GM12891 (cell line): ENCODE measurements around the gene CXCL12.

Source experiments
- DNase-seq: peaks from one replicate; pipeline ENCODE4 v3.0.0; 2011; ENCODE audit warnings: low spot score; ENCODE audit not compliant: insufficient read length
- FAIRE-seq: peaks from 2 replicates; lab custom pipeline; 2011; peaks lifted over from hg19 to GRCh38; lab: Jason Lieb, UNC
- PAX5 ChIP-seq: IDR thresholded peaks from 2 replicates; pipeline ENCODE4 v1.6.1; 2011; ENCODE audit warnings: low read length, moderate library complexity, mild to moderate bottlenecking; ENCODE audit not compliant: insufficient read depth, severe bottlenecking
- POLR2A ChIP-seq: IDR thresholded peaks from 2 replicates; pipeline ENCODE4 v1.6.1; 2011; ENCODE audit warnings: low read depth, low read length, control low read depth
- POLR2AphosphoS5 ChIP-seq: IDR thresholded peaks from 2 replicates; pipeline ENCODE4 v1.6.1; 2011; ENCODE audit warnings: low read depth, low read length, control low read depth
- POU2F2 ChIP-seq: IDR thresholded peaks from 2 replicates; pipeline ENCODE4 v1.6.1; 2011; ENCODE audit warnings: low read depth, mild to moderate bottlenecking, control low read depth, low read length, moderate library complexity
- SPI1 ChIP-seq: IDR thresholded peaks from 2 replicates; pipeline ENCODE4 v1.6.1; 2011; ENCODE audit warnings: low read depth, low read length, control low read depth
- TAF1 ChIP-seq: IDR thresholded peaks from 2 replicates; pipeline ENCODE4 v1.6.1; 2011; ENCODE audit warnings: low read depth, low read length, control low read depth

The CXCL12 gene

GRCh38 chr10:44363716-44364115 lies 21.2 kb downstream of the CXCL12 start:
- no peak for TF ChIP-seq PAX5
- no peak for TF ChIP-seq POU2F2
- TF ChIP-seq POLR2AphosphoS5 = no peak
- no peak for TF ChIP-seq POLR2A
- no peak for TF ChIP-seq SPI1
- TF ChIP-seq TAF1 = no peak
- DNase-seq (no peak), FAIRE-seq (no peak)

GRCh38 chr10:44362866-44363711 lies 21.8 kb downstream of the CXCL12 start:
- TF ChIP-seq SPI1 (no peak), POLR2A (no peak), TAF1 (no peak), POLR2AphosphoS5 (no peak), POU2F2 (no peak), PAX5 (no peak)
- DNase-seq = no peak
- FAIRE-seq = no peak

GRCh38 chr10:44361109-44361508 lies 23.8 kb downstream of the CXCL12 start:
- no peak for FAIRE-seq
- DNase-seq = no peak
- no peak for TF ChIP-seq POLR2AphosphoS5
- TF ChIP-seq TAF1 = no peak

- DNase-seq (no peak), FAIRE-seq (no peak)
- no peak for TF ChIP-seq POLR2A
Measured at GRCh38 chr10:44358080-44358771, 26.7 kb downstream of the CXCL12 start.

GRCh38 chr10:44357023-44357540 lies 27.8 kb downstream of the CXCL12 start:
- TF ChIP-seq POU2F2 = no peak
- no peak for TF ChIP-seq SPI1
- no peak for TF ChIP-seq POLR2A
- no peak for TF ChIP-seq TAF1
- no peak for TF ChIP-seq PAX5
- TF ChIP-seq POLR2AphosphoS5 = no peak
- no peak for DNase-seq
- no peak for FAIRE-seq

GRCh38 chr10:44356139-44357022 lies 28.5 kb downstream of the CXCL12 start:
- no peak for DNase-seq
- TF ChIP-seq POU2F2 = no peak
- no peak for TF ChIP-seq TAF1
- no peak for TF ChIP-seq PAX5
- no peak for TF ChIP-seq POLR2A
- no peak for TF ChIP-seq POLR2AphosphoS5
- no peak for TF ChIP-seq SPI1
- FAIRE-seq = no peak

GRCh38 chr10:44355630-44356029 lies 29.3 kb downstream of the CXCL12 start:
- DNase-seq (no peak), FAIRE-seq (no peak)
- no peak for TF ChIP-seq SPI1
- TF ChIP-seq TAF1 = no peak
- TF ChIP-seq PAX5 = no peak
- no peak for TF ChIP-seq POLR2AphosphoS5
- no peak for TF ChIP-seq POLR2A
- no peak for TF ChIP-seq POU2F2

- TF ChIP-seq SPI1 (no peak), TAF1 (no peak), POLR2A (no peak), POLR2AphosphoS5 (no peak), POU2F2 (no peak), PAX5 (no peak)
- FAIRE-seq = no peak
- DNase-seq = no peak
Measured at GRCh38 chr10:44354771-44355170, 30.1 kb downstream of the CXCL12 start.

GRCh38 chr10:44353721-44354120 lies 31.2 kb downstream of the CXCL12 start:
- TF ChIP-seq POU2F2 (no peak), PAX5 (no peak), SPI1 (no peak), TAF1 (no peak), POLR2AphosphoS5 (no peak), POLR2A (no peak)
- DNase-seq = no peak
- no peak for FAIRE-seq

GRCh38 chr10:44353128-44353390 lies 31.8 kb downstream of the CXCL12 start:
- no peak for DNase-seq
- FAIRE-seq = no peak
- no peak for TF ChIP-seq POLR2AphosphoS5
- TF ChIP-seq POU2F2 = no peak
- no peak for TF ChIP-seq SPI1
- no peak for TF ChIP-seq PAX5
- no peak for TF ChIP-seq POLR2A
- TF ChIP-seq TAF1 = no peak
